Measurements from ENCODE around the gene LRIT1.

DNA sequence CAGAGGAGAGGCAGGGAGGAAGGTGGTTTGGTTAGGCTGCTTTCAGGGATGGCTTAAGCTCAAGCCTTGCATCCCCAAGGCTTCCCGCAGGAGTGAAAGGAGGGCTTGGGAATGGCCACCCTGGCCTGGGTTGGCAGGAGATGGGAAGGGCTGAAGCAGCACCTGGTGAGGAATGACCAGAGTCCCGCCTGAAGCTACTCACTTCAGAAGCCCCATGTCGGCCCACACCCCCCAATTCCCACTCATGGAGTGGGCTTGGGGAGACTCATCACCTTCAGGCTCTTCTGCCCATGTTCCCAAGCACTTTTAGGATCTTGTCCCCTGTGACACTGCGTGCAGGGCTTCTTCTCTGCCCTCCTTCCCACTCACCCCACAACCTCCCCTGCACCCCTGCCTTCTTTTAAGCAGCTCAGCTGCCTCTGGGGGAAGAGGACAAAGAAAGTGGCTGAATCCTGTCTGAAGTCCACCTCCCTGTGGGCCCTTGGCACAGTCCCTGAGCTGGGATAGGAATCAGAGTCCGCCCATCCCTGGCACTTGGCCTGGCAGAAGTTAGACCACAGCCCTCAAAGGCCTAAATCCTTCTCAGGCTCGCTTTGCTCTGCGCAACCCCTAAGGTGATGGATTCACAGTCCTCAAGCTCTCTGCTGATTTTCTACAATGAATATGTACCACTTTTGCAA, 20.0 kb upstream of the LRIT1 start:
- no peak for TF ChIP-seq EZH2 (IDR thresholded peaks at IDR 0.05; ENCODE audit: insufficient read depth, poor library complexity, severe bottlenecking)
- no peak for TF ChIP-seq EZH2phosphoT487 (IDR thresholded peaks at IDR 0.05; ENCODE audit: insufficient read depth, low read depth)

All from GM23248 (cell line).